Thyroid gland (tissue), 4 donors: ENCODE data around the gene BEAN1.
"Not testable (repeated sequence)": the region's sequence is repeated elsewhere in the genome, so short reads cannot be mapped to it uniquely, and the experiment has no call there.

Experiments
- CTCF ChIP-seq, 6 experiments: fragments of 200-600 bp in 3 of 6; fragments of 450-650 bp in 3 of 6; sonication (generic) in 3 of 6; IDR thresholded peaks; one replicate each; pipeline ENCODE4 v1.5.1; 2016 to 2019; ENCODE audit warnings: antibody characterized with exemption in 6 of 6, mild to moderate bottlenecking in 2 of 6, inconsistent platforms in 1 of 6, moderate library complexity in 1 of 6
- POLR2A ChIP-seq, 2 donors: fragments of 450-650 bp; IDR thresholded peaks; one replicate each; pipeline ENCODE4 v1.6.1; 2017; ENCODE audit warnings: antibody characterized with exemption in 2 of 2, mild to moderate bottlenecking in 2 of 2, moderate library complexity in 1 of 2

- not testable (repeated sequence) for TF ChIP-seq CTCF, POLR2A (IDR thresholded peaks at IDR 0.05)
Observed at GRCh38 chr16:66453230-66453629, 26.1 kb downstream of the BEAN1 start.
